GM23248 (cell line): ENCODE results near the gene SSMEM1.

Experiments used
- EZH2 ChIP-seq: fragments of 200-600 bp; sonication (generic); IDR thresholded peaks from 2 replicates; pipeline ENCODE4 v1.6.1; 2018; ENCODE audit warnings: antibody characterized with exemption, mild to moderate bottlenecking; ENCODE audit not compliant: insufficient read depth, poor library complexity, severe bottlenecking
- EZH2phosphoT487 ChIP-seq: fragments of 200-600 bp; sonication (generic); IDR thresholded peaks from 2 replicates; pipeline ENCODE4 v1.6.1; 2018; ENCODE audit warnings: antibody characterized with exemption, moderate library complexity, mild to moderate bottlenecking, low read depth; ENCODE audit not compliant: insufficient read depth

DNA sequence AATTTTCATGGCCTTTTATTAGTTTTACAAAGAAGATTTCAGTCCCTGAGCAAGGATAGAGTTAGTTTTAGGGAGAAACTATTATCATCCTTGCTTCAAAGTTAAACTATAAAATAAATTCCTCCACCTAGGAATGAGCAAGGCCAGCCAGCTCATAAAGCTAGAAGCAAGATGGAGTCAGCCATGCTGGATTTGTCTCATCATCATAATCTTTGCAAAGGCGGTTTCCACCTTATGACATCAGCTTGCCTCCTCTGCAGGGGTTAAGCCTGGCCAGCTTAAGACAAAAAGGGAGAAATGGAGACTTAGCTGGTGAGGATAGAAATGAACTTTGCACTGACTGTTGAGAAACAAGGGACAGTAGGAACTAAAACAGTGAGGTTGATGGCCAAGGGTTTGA is 18.7 kb downstream of the SSMEM1 start:
- no peak for TF ChIP-seq EZH2phosphoT487
- TF ChIP-seq EZH2 = no peak
